Breast epithelium (tissue), 4 donors: Measurements from ENCODE around the gene CXCL12. TPM values are rescaled to one million over a fixed set of nuclear protein-coding genes. Genes with fewer than 3 reads are reported as not detected.
A peak's percentile ranks its signal among the peaks of the same experiment; 100 is the strongest.

Experiments
- DNase-seq, 2 donors: peaks; one replicate each; pipeline ENCODE4 v3.0.0-alpha.2; 2019; ENCODE audit warnings: low spot score in 2 of 2
- H3K27ac ChIP-seq, 2 donors: fragments of 200-600 bp; sonication (generic) in 1 of 2; one replicate each; pipeline ENCODE4 v1.5.1; 2016 to 2019; ENCODE audit warnings: mild to moderate bottlenecking in 1 of 2
- H3K27me3 ChIP-seq, 2 donors: fragments of 200-600 bp; sonication (generic) in 1 of 2; one replicate each; pipeline versions ENCODE4 v1.5.1 to v1.6.0; 2017 to 2019; ENCODE audit warnings: control low read depth in 1 of 2, mild to moderate bottlenecking in 1 of 2
- H3K36me3 ChIP-seq: fragments of 200-600 bp; one replicate; pipeline ENCODE4 v1.5.1; 2019
- H3K4me1 ChIP-seq, 2 donors: fragments of 200-600 bp; sonication (generic); one replicate each; pipeline ENCODE4 v1.5.1; 2016 to 2019; ENCODE audit warnings: control low read depth in 1 of 2
- H3K4me3 ChIP-seq, 3 donors: fragments of 200-600 bp; sonication (generic); 1 replicate in 2 of 3; 2 replicates in 1 of 3; pipeline ENCODE4 v1.5.1; 2016 to 2019; ENCODE audit warnings: mild to moderate bottlenecking in 3 of 3, moderate library complexity in 2 of 3
- H3K9me3 ChIP-seq, 2 donors: fragments of 200-600 bp; sonication (generic) in 1 of 2; one replicate each; pipeline ENCODE4 v1.5.1; 2016 to 2019; ENCODE audit warnings: control low read depth in 1 of 2
- CTCF ChIP-seq, 3 donors: fragments of 450-650 bp; IDR thresholded peaks; one replicate each; pipeline ENCODE4 v1.5.1; 2016 to 2017; ENCODE audit warnings: antibody characterized with exemption in 3 of 3, mild to moderate bottlenecking in 3 of 3, moderate library complexity in 3 of 3
- POLR2A ChIP-seq: fragments of 450-650 bp; IDR thresholded peaks from one replicate; pipeline ENCODE4 v1.6.1; 2016; ENCODE audit warnings: antibody characterized with exemption, mild to moderate bottlenecking, moderate library complexity
- POLR2AphosphoS5 ChIP-seq, 3 donors: sonication (generic); formaldehyde crosslinking; IDR thresholded peaks; one replicate each; pipeline ENCODE4 v1.6.1; 2017; ENCODE audit warnings: antibody characterized with exemption in 3 of 3
- intact Hi-C: fragments of 100-400 bp; cut with DNase I; formaldehyde crosslinking; loops from one replicate; pipeline ENCODE4 v1.15.1; 2023; ENCODE audit warnings: low total_unique reads
- total RNA-seq, 3 donors: library from RNA; depleted of rRNA; stranded (reverse); fragments of >200 nt; gene quantifications; one replicate each; pipeline ENCODE4 v1.1.0, GENCODE V29; 2016

The CXCL12 gene
- total RNA-seq, 3 donors from 2014 or later: 66.4 to 164 (median 103) TPM

- Histone ChIP-seq H3K4me1 (no peaks in the 10 kb centered on the region), H3K27ac (no peak overlapping the region), H3K4me3 (no peak overlapping the region), H3K9me3 (no peaks in the 10 kb centered on the region), H3K36me3 (no peaks in the 10 kb centered on the region), H3K27me3 (peaks cover 0 to 3% of the 10 kb centered on the region in 2 donors)
- intact Hi-C loops: no loop called here
- DNase-seq: peak in 1 of 2 donors; percentile 10
- TF ChIP-seq CTCF (IDR thresholded peaks at IDR 0.05) (no peak), POLR2A (no peak), POLR2AphosphoS5 (IDR thresholded peaks at IDR 0.05) (no peak)
Measured at GRCh38 chr10:44378626-44379025, 6.3 kb downstream of the CXCL12 start.

- Histone ChIP-seq H3K27me3 (no peaks in the 10 kb centered on the region), H3K4me1 (no peaks in the 10 kb centered on the region), H3K9me3 (no peaks in the 10 kb centered on the region), H3K4me3 (no peak overlapping the region), H3K27ac (peak overlapping the region in 1 of 2 donors; percentile 8), H3K36me3 (no peaks in the 10 kb centered on the region)
- intact Hi-C loops: no loop called here
- DNase-seq: no peak
- TF ChIP-seq CTCF (IDR thresholded peaks at IDR 0.05): no peak
- TF ChIP-seq POLR2A: no peak
- TF ChIP-seq POLR2AphosphoS5 (IDR thresholded peaks at IDR 0.05): no peak
Measured at GRCh38 chr10:44377651-44378310, 7.1 kb downstream of the CXCL12 start.

GRCh38 chr10:44376472-44377099, 8.3 kb downstream of the CXCL12 start:
- TF ChIP-seq POLR2AphosphoS5 (IDR thresholded peaks at IDR 0.05) (no peak), CTCF (IDR thresholded peaks at IDR 0.05) (no peak), POLR2A (no peak)
- no peaks in the 10 kb centered on the region for H3K27me3 ChIP-seq
- no peak overlapping the region for H3K4me3 ChIP-seq
- DNase-seq: no peak
- peak overlapping the region in 1 of 2 donors; percentile 40 for H3K27ac ChIP-seq
- intact Hi-C loops: no loop called here
- no peaks in the 10 kb centered on the region for H3K36me3 ChIP-seq
- no peaks in the 10 kb centered on the region for H3K4me1 ChIP-seq
- no peaks in the 10 kb centered on the region for H3K9me3 ChIP-seq

- Histone ChIP-seq H3K27ac (peak overlapping the region in 1 of 2 donors; percentile 61), H3K27me3 (no peaks in the 10 kb centered on the region), H3K9me3 (no peaks in the 10 kb centered on the region), H3K36me3 (no peaks in the 10 kb centered on the region), H3K4me3 (no peak overlapping the region), H3K4me1 (no peaks in the 10 kb centered on the region)
- TF ChIP-seq POLR2AphosphoS5 (IDR thresholded peaks at IDR 0.05) (no peak), CTCF (IDR thresholded peaks at IDR 0.05) (no peak), POLR2A (no peak)
- intact Hi-C loops: no loop called here
- DNase-seq: no peak
Measured at GRCh38 chr10:44374155-44374554, 10.7 kb downstream of the CXCL12 start.

GRCh38 chr10:44373341-44373995, 11.4 kb downstream of the CXCL12 start:
- intact Hi-C loops: no loop called here
- H3K27me3 ChIP-seq: no peaks in the 10 kb centered on the region
- no peak for DNase-seq
- H3K9me3 ChIP-seq: no peaks in the 10 kb centered on the region
- H3K27ac ChIP-seq: peak overlapping the region in 1 of 2 donors; percentile 61
- no peaks in the 10 kb centered on the region for H3K36me3 ChIP-seq
- no peak overlapping the region for H3K4me3 ChIP-seq
- TF ChIP-seq CTCF (IDR thresholded peaks at IDR 0.05) (no peak), POLR2AphosphoS5 (IDR thresholded peaks at IDR 0.05) (no peak), POLR2A (no peak)
- H3K4me1 ChIP-seq: no peaks in the 10 kb centered on the region
